Body of pancreas (tissue), 4 donors: ENCODE measurements around the gene HOMEZ. TPM values are rescaled to one million over a fixed set of nuclear protein-coding genes. Genes with fewer than 3 reads are reported as not detected.

Source experiments
- ATAC-seq: fragments of 150-250 bp; one replicate; pipeline ENCODE4 v1.9.1; 2016
- DNase-seq, 4 donors: peaks; one replicate each; pipeline ENCODE4 v3.0.0-alpha.2; 2019
- H3K27ac ChIP-seq, 4 donors: fragments of 200-600 bp; sonication (generic); 1 replicate in 3 of 4; 2 replicates in 1 of 4; pipeline versions ENCODE4 v1.5.1 to v1.6.1; 2016 to 2019; ENCODE audit warnings: mild to moderate bottlenecking in 1 of 4, mixed read lengths in 1 of 4, moderate library complexity in 1 of 4
- H3K27me3 ChIP-seq, 2 donors: fragments of 200-600 bp; sonication (generic); one replicate each; pipeline ENCODE4 v1.6.0; 2016; ENCODE audit warnings: mild to moderate bottlenecking in 1 of 2
- H3K36me3 ChIP-seq, 2 donors: fragments of 200-600 bp; sonication (generic); replicated peaks in 1 of 2; 2 replicates each; pipeline ENCODE4 v1.5.1; 2016; ENCODE audit warnings: low read depth in 2 of 2; ENCODE audit not compliant: insufficient read depth in 1 of 2
- H3K4me1 ChIP-seq: fragments of 200-600 bp; sonication (generic); one replicate; pipeline ENCODE4 v1.6.0; 2016
- H3K4me3 ChIP-seq, 2 donors: fragments of 200-600 bp; sonication (generic); 1 replicate in 1 of 2; 2 replicates in 1 of 2; pipeline ENCODE4 v1.5.1; 2016 to 2019
- H3K9me3 ChIP-seq, 3 donors: fragments of 200-600 bp; sonication (generic); 1 replicate in 2 of 3; 2 replicates in 1 of 3; pipeline ENCODE4 v1.5.1; 2016
- CTCF ChIP-seq, 7 experiments: fragments of 450-650 bp in 4 of 7; fragments of 200-600 bp in 3 of 7; sonication (generic) in 3 of 7; IDR thresholded peaks; one replicate each; pipeline ENCODE4 v1.5.1; 2016 to 2019; ENCODE audit warnings: antibody characterized with exemption in 7 of 7
- POLR2A ChIP-seq, 3 donors: fragments of 450-650 bp; IDR thresholded peaks; one replicate each; pipeline ENCODE4 v1.6.1; 2016; ENCODE audit warnings: antibody characterized with exemption in 3 of 3, mild to moderate bottlenecking in 2 of 3
- WGBS, 2 donors: methylation state at CpG; one replicate each; pipeline ENCODE4 v1.1.5; 2017; 5-methylcytosine and 5-hydroxymethylcytosine counted together
- intact Hi-C: fragments of 100-400 bp; cut with DNase I; formaldehyde crosslinking; loops from one replicate; pipeline ENCODE4 v1.15.1; 2023
- total RNA-seq, 2 donors: library from RNA; depleted of rRNA; stranded (reverse); fragments of >200 nt; gene quantifications; one replicate each; pipeline ENCODE4 v1.1.0, GENCODE V29; 2016

HOMEZ gene
- total RNA-seq, 2 donors from 2014 or later: 4.9 to 8.6 TPM

GRCh38 chr14:23301969-23302289 is 16.0 kb upstream of the HOMEZ start:
- peak; percentile 10 for ATAC-seq
- peak overlapping the region; percentile 94 to 99 (median 98) for H3K27ac ChIP-seq

DNA sequence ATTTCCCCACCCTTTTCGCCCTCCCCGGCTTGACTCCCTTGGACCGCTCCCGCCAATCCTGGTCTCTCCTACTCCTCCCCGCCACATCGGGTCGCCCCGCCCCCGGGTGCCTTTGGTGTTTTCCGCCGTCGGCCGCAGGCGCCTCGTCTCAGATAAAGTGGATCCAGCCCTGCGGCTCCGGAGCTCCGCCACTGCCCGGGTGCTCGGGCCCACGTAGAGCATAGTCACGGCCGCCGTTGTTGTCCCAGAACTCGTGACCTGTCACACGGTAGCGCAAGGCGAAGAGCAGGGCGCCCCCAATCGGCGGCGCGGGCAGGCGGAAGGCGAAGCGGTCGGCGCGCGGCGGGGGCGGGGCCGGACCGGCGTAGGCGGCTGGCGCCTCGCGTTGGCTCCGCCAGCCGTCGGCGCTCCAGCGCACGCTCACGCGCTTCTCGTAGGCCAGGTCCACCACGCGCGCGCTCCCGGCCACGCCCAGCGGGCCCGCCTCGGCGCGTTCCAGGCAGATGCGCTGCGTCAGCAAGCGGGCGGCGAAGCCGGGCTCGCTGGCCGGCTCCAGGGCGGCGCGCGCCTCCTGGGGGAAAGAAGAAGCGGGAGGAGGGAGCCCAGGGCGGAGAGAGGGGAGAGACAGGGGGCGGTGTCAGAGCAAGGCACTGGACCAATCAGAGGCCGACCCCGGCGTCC is 15.5 kb upstream of the HOMEZ start:
- H3K27ac ChIP-seq: peak overlapping the region; percentile 94 to 99 (median 98)
- no peaks in the 10 kb centered on the region for H3K27me3 ChIP-seq
- no peaks in the 10 kb centered on the region for H3K36me3 ChIP-seq
- peak; percentile 97 to 98 (median 98) for DNase-seq
- intact Hi-C loops: no loop called here
- ATAC-seq: peak; percentile 85
- WGBS, 2 donors: 0% methylated on average over 9 to 84 of the region's 87 CpGs
- peaks cover 35% of the 10 kb centered on the region for H3K4me1 ChIP-seq
- TF ChIP-seq POLR2A (IDR thresholded peaks at IDR 0.05) (peak in 2 of 3 donors; percentile 37 to 61), CTCF (IDR thresholded peaks at IDR 0.05) (peak; percentile 43 to 97 (median 77))
- peak overlapping the region; percentile 25 to 47 for H3K4me3 ChIP-seq
- H3K9me3 ChIP-seq: no peaks in the 10 kb centered on the region

More at GRCh38 chr14:23301969-23302289, 16.0 kb upstream of the HOMEZ start:
- H3K27me3 ChIP-seq: no peaks in the 10 kb centered on the region
- intact Hi-C loops: no loop called here
- peak overlapping the region; percentile 3 to 47 for H3K4me3 ChIP-seq
- 0% methylated on average over 4 to 21 of the region's 25 CpGs for WGBS, 2 donors
- peaks cover 35% of the 10 kb centered on the region for H3K4me1 ChIP-seq
- TF ChIP-seq CTCF (IDR thresholded peaks at IDR 0.05) (no peak), POLR2A (IDR thresholded peaks at IDR 0.05) (peak; percentile 77 to 93 (median 91))
- DNase-seq: no peak
- no peaks in the 10 kb centered on the region for H3K36me3 ChIP-seq
- no peaks in the 10 kb centered on the region for H3K9me3 ChIP-seq

DNA sequence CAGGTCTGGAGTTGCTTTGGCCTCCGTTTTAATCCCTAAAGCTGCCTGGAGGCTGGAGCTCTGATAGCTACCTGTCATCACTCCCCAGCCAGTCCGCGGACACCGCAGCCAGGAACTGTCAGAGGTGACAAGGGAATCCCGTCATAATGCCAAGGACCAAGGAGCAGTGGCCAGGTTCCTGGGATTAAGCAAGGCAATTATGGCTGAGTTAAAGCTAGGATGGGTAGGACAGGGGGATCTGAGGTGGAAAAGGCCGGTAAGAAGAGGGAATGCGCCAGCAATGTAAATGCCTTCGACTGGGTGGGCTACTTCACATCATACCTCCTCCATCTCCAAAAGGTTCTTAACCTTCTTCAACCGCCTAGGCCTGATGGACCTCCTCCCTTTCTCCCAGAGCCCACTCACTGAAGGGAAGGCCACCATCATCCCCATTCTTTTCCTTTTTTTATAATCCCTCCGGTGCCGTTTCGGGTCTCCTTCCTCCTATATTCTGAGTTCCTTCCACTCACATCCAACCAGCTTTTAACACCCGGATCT is 14.8 kb upstream of the HOMEZ start:
- H3K4me1 ChIP-seq: peaks cover 29% of the 10 kb centered on the region
- peak overlapping the region; percentile 22 to 25 for H3K4me3 ChIP-seq
- H3K9me3 ChIP-seq: no peaks in the 10 kb centered on the region
- TF ChIP-seq CTCF (IDR thresholded peaks at IDR 0.05) (no peak), POLR2A (IDR thresholded peaks at IDR 0.05) (peak in 1 of 3 donors; percentile 9)
- H3K36me3 ChIP-seq: no peaks in the 10 kb centered on the region
- intact Hi-C loops: no loop called here
- ATAC-seq (no peak), DNase-seq (peak; percentile 28 to 43 (median 34))
- WGBS, 2 donors: 1% methylated on average over 13 of the region's 13 CpGs
- H3K27ac ChIP-seq: peak overlapping the region; percentile 94 to 99 (median 98)
- H3K27me3 ChIP-seq: no peaks in the 10 kb centered on the region

GRCh38 chr14:23299986-23300686 is 14.2 kb upstream of the HOMEZ start:
- Histone ChIP-seq H3K27me3 (no peaks in the 10 kb centered on the region), H3K4me1 (peaks cover 29% of the 10 kb centered on the region), H3K27ac (peak overlapping the region; percentile 94 to 99 (median 98)), H3K36me3 (no peaks in the 10 kb centered on the region), H3K9me3 (no peaks in the 10 kb centered on the region), H3K4me3 (peak overlapping the region in 1 of 2 donors; percentile 22)
- TF ChIP-seq POLR2A (IDR thresholded peaks at IDR 0.05): no peak
- TF ChIP-seq CTCF (IDR thresholded peaks at IDR 0.05): no peak
- WGBS, 2 donors: 67 to 68% methylated on average over 10 of the region's 10 CpGs
- intact Hi-C loops: no loop called here
- no peak for DNase-seq
- ATAC-seq: no peak
